Kidney (tissue), 14 donors: ENCODE results near the gene EOMES. TPM values are rescaled to one million over a fixed set of nuclear protein-coding genes. Genes with fewer than 3 reads are reported as not detected.
A peak's percentile ranks its signal among the peaks of the same experiment; 100 is the strongest.

Experiments used
- DNase-seq, 5 donors: peaks; one replicate each; pipeline ENCODE4 v3.0.0-alpha.2; 2013 to 2020
- FAIRE-seq: peaks from 2 replicates; lab custom pipeline; 2012; peaks lifted over from hg19 to GRCh38; lab: Jason Lieb, UNC
- H3K27ac ChIP-seq, 2 donors: one replicate each; pipeline ENCODE4 v1.7.0; 2013; ENCODE audit warnings: low read depth in 2 of 2, low read length in 2 of 2, inconsistent platforms in 1 of 2
- H3K27me3 ChIP-seq: one replicate; pipeline ENCODE4 v1.7.1; 2013; ENCODE audit warnings: low read length, inconsistent platforms; ENCODE audit not compliant: control insufficient read depth, insufficient read depth
- H3K36me3 ChIP-seq, 3 donors: one replicate each; pipeline versions ENCODE4 v1.7.0 to v1.7.1; 2013; ENCODE audit warnings: low read length in 3 of 3, control low read depth in 1 of 3, inconsistent platforms in 1 of 3; ENCODE audit not compliant: insufficient read depth in 3 of 3, control insufficient read depth in 2 of 3
- H3K4me1 ChIP-seq, 3 donors: one replicate each; pipeline versions ENCODE4 v1.7.0 to v1.7.1; 2013; ENCODE audit warnings: low read length in 3 of 3, inconsistent platforms in 1 of 3, low read depth in 1 of 3; ENCODE audit not compliant: control insufficient read depth in 2 of 3, insufficient read depth in 2 of 3
- H3K4me3 ChIP-seq, 3 donors: one replicate each; pipeline versions ENCODE4 v1.7.0 to v1.8.1; 2013; ENCODE audit warnings: low read length in 3 of 3, control low read depth in 1 of 3, inconsistent platforms in 1 of 3
- H3K9ac ChIP-seq, 3 donors: one replicate each; pipeline versions ENCODE4 v1.7.0 to v1.7.1; 2013; ENCODE audit warnings: low read length in 3 of 3, control low read depth in 1 of 3, inconsistent platforms in 1 of 3
- H3K9me3 ChIP-seq, 3 donors: one replicate each; pipeline versions ENCODE4 v1.7.0 to v1.7.1; 2013; ENCODE audit warnings: low read length in 3 of 3, control low read depth in 1 of 3, inconsistent platforms in 1 of 3; ENCODE audit not compliant: control insufficient read depth in 2 of 3, insufficient read depth in 1 of 3
- intact Hi-C: fragments of 100-400 bp; cut with DNase I; formaldehyde crosslinking; loops from one replicate; pipeline ENCODE4 v1.11.1; 2022
- polyA plus RNA-seq: library from polyadenylated mRNA; stranded (reverse); fragments of 350-450 nt; fragmentation: Illumina TruSeq; extraction: RNeasy Lipid Tissue Mini Kit (QIAGEN cat#74804); gene quantifications from one replicate; pipeline ENCODE4 v1.2.3, GENCODE V29; 2014; ENCODE audit warnings: low read depth, low replicate concordance; ENCODE audit not compliant: insufficient read depth
- total RNA-seq: library from RNA; stranded (reverse); fragmentation: NEBNext Ultra II Directional; extraction: Animal tissue kit (Norgen Biotek cat#: 25700); gene quantifications from one replicate; pipeline ENCODE4 v1.2.1, GENCODE V29; 2021
- TF ChIP-seq, protein P1 (sequence below): IDR thresholded peaks from 3 replicates; pipeline ENCODE4 v1.5.1; 2012; ENCODE audit warnings: mild to moderate bottlenecking, moderate library complexity, borderline replicate concordance; ENCODE audit not compliant: insufficient read depth; ENCODE audit errors: extremely low read depth
- donor health status: control.
- donor health status: control.
- donor health status: control.
- donor health status: control.
- donor health status: control.
- donor health status: DM: yes; HTN: yes; CAD: no.
- donor health status: Normal renal cell carcinoma (clear cell type).

Gene EOMES
- total and polyA plus RNA-seq, 2 donors from 2014 or later: 0.22 to 1.3 TPM

DNA sequence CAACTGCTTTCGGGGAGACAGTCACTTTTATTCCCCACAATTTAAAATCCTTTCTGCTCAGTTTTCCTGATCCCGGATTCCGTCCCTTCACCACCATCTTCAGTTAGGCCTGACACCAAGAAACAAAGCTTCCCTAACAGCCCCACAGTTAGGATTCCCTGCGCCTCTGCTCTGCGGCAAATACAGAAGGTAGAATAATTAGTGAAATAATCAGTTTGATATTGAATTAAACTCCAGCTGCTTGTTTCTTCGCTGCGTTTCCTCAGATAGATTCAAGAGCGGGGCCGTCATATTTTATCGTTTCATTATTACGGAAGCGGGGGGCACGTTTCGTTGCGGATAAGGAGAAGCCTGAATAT lies 1.3 kb upstream of the EOMES start:
- FAIRE-seq: no peak
- Histone ChIP-seq H3K9ac (no peak overlapping the region), H3K27me3 (peaks cover 86% of the 10 kb centered on the region), H3K9me3 (no peaks in the 10 kb centered on the region), H3K36me3 (no peaks in the 10 kb centered on the region), H3K27ac (no peak overlapping the region), H3K4me1 (peaks cover 0 to 15% (median 3%) of the 10 kb centered on the region in 3 donors), H3K4me3 (peak overlapping the region in 1 of 3 donors; percentile 19)
- no peak for DNase-seq
- intact Hi-C loops: no loop called here
- TF ChIP-seq, protein P1, sequence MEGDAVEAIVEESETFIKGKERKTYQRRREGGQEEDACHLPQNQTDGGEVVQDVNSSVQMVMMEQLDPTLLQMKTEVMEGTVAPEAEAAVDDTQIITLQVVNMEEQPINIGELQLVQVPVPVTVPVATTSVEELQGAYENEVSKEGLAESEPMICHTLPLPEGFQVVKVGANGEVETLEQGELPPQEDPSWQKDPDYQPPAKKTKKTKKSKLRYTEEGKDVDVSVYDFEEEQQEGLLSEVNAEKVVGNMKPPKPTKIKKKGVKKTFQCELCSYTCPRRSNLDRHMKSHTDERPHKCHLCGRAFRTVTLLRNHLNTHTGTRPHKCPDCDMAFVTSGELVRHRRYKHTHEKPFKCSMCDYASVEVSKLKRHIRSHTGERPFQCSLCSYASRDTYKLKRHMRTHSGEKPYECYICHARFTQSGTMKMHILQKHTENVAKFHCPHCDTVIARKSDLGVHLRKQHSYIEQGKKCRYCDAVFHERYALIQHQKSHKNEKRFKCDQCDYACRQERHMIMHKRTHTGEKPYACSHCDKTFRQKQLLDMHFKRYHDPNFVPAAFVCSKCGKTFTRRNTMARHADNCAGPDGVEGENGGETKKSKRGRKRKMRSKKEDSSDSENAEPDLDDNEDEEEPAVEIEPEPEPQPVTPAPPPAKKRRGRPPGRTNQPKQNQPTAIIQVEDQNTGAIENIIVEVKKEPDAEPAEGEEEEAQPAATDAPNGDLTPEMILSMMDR: no peak

DNA sequence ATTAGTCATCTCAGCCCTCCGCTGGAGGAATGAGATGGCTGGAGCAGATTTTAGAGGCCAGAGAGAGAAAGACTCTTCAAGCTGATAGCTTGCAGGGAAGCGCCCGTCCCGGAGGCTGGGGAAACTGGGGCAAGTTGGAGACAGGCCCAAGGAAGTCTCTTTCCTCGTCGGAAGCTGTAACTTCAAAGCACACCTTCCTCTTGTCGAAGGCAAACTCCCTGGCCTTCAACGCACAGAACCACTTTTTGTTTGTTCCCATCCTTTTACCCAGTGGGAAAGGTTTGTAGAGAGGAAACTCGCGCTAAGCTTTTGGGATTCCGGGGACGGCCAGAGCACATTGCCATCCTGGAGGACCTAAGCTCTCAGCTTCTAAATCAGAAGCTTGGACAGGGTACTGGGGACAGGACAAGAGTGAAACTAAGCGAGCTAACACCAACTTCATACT lies 900 bp upstream of the EOMES start:
- H3K36me3 ChIP-seq: no peaks in the 10 kb centered on the region
- DNase-seq (peak in 1 of 5 donors; percentile 36), FAIRE-seq (no peak)
- H3K4me3 ChIP-seq: peak overlapping the region in 1 of 3 donors; percentile 19
- no peak overlapping the region for H3K27ac ChIP-seq
- H3K4me1 ChIP-seq: peaks cover 0 to 11% (median 3%) of the 10 kb centered on the region in 3 donors
- peaks cover 83% of the 10 kb centered on the region for H3K27me3 ChIP-seq
- no peak overlapping the region for H3K9ac ChIP-seq
- TF ChIP-seq, protein P1: no peak
- no peaks in the 10 kb centered on the region for H3K9me3 ChIP-seq
- intact Hi-C loops: no loop called here

DNA sequence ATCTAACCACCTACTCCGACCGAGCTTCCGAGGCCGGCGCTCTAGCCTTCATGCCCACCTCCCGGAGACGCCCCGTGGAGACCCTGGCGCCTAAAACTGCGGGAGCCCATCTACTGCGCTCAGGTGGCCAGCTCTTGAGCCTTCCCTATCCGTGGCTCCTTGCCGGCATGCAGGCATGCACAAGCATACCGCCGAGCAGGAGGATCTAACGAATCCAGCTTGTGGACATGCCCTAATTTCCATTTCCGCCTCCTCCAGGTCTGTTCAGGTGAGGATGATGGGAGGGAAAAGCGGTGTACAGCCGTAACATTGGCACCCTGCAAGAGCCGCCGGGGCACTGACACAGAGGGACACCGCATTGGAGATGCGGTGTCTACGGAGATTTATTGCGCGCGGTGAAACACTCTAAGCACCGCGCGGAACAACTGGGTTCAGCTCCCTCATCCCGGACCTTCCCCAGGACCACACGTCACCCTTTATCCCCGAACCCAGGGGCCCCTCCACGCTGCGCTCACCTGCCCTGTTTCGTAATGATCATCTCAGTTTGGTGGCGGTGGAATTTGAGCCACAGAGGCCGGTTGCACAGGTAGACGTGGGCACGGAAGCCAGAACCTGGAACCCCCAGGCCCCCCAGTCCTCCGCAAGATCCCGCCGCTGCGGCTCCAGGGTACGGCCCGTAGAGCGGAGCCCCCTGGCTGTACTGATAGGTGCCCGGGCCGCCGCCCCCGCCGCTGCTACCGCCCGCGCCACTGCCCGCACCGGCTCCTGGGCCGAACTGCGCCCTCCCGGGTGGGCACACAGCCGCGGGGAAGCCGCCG lies 1.0 kb downstream of the EOMES start:
- Histone ChIP-seq H3K27ac (no peak overlapping the region), H3K4me1 (peaks cover 0 to 11% (median 3%) of the 10 kb centered on the region in 3 donors), H3K27me3 (peaks cover 81% of the 10 kb centered on the region), H3K36me3 (no peaks in the 10 kb centered on the region), H3K9me3 (no peaks in the 10 kb centered on the region), H3K4me3 (peak overlapping the region in 2 of 3 donors; percentile 18 to 25), H3K9ac (no peak overlapping the region)
- no peak for FAIRE-seq
- DNase-seq: peak in 4 of 5 donors; percentile 25 to 80 (median 36)
- TF ChIP-seq, protein P1: no peak
- intact Hi-C loops: no loop called here
